Panc1 (cell line): ENCODE measurements around the gene ZNF391. TPM values are rescaled to one million over a fixed set of nuclear protein-coding genes. Genes with fewer than 3 reads are reported as not detected.

Source experiments
- ATAC-seq: fragments of 200-7000 bp; cut with Tn5 transposase; 2 replicates; pipeline ENCODE4 v1.9.1; 2020; ENCODE audit warnings: mild to moderate bottlenecking, moderate library complexity
- BruUV-seq: library from RNA; stranded (reverse); fragments of 400-500 nt; replicated peaks from 2 replicates; lab custom pipeline; 2021; lab: Mats Ljungman, UMichigan
- CTCF ChIA-PET: fragments of 300-600 bp; sonication (Branson Sonifier 250); formaldehyde crosslinking; loops from one replicate; lab custom pipeline; 2022; ENCODE audit warnings: antibody characterized with exemption; lab: Charles Lee
- POLR2A ChIA-PET: fragments of 300-600 bp; sonication (Branson Sonifier 250); formaldehyde crosslinking; loops from one replicate; lab custom pipeline; 2022; ENCODE audit warnings: antibody characterized with exemption; lab: Charles Lee
- DNase-seq: peaks from one replicate; pipeline ENCODE4 v3.0.0-alpha.2; 2010; ENCODE audit warnings: low read depth, low spot score
- H3K27ac ChIP-seq: 2 replicates; pipeline ENCODE4 v1.5.1; 2011; ENCODE audit warnings: mild to moderate bottlenecking, low read length, inconsistent platforms
- H3K27me3 ChIP-seq: fragments of 200-500 bp; sonication (Bioruptor generic); 2 replicates; pipeline ENCODE4 v1.6.0; 2014; ENCODE audit warnings: low read length, inconsistent platforms; ENCODE audit not compliant: control insufficient read depth, insufficient read depth
- H3K36me3 ChIP-seq: fragments of 200-500 bp; sonication (Bioruptor generic); 2 replicates; pipeline ENCODE4 v1.5.1; 2014; ENCODE audit warnings: inconsistent platforms, mild to moderate bottlenecking, low read length, moderate library complexity; ENCODE audit not compliant: control insufficient read depth, insufficient read depth
- H3K4me1 ChIP-seq: 2 replicates; pipeline ENCODE4 v1.5.1; 2011; ENCODE audit warnings: inconsistent platforms, mild to moderate bottlenecking, low read length, moderate library complexity; ENCODE audit not compliant: control insufficient read depth, insufficient read depth
- H3K4me3 ChIP-seq, 2 experiments: 2 replicates each; pipeline ENCODE4 v1.5.1; 2011 to 2012; ENCODE audit warnings: low read depth in 2 of 2, low read length in 2 of 2, mild to moderate bottlenecking in 2 of 2, inconsistent platforms in 1 of 2, moderate library complexity in 1 of 2
- H3K9me3 ChIP-seq: fragments of 200-500 bp; sonication (Bioruptor generic); 2 replicates; pipeline ENCODE4 v1.5.1; 2014; ENCODE audit warnings: low read depth, mild to moderate bottlenecking, inconsistent platforms, low read length, moderate library complexity; ENCODE audit not compliant: control insufficient read depth, insufficient read depth
- POLR2AphosphoS5 ChIP-seq: IDR thresholded peaks from 2 replicates; pipeline ENCODE4 v1.6.1; 2012; ENCODE audit warnings: mild to moderate bottlenecking, low read depth, low read length, moderate library complexity
- SIN3A ChIP-seq: IDR thresholded peaks from 2 replicates; pipeline ENCODE4 v1.6.1; 2012; ENCODE audit warnings: low read depth, mild to moderate bottlenecking, low read length, moderate library complexity, borderline replicate concordance; ENCODE audit not compliant: insufficient read depth
- TCF7L2 ChIP-seq: IDR thresholded peaks from 2 replicates; pipeline ENCODE4 v1.6.1; 2011; ENCODE audit warnings: mild to moderate bottlenecking, low read depth, low read length, inconsistent platforms
- in situ Hi-C: cut with HindIII; loops from 2 replicates; pipeline ENCODE4 v1.10.0; 2016; ENCODE audit warnings: low sequenced_read_pairs, low pct_unique_long_range_greater_than_20kb
- intact Hi-C: fragments of 100-400 bp; cut with micrococcal nuclease; formaldehyde crosslinking; loops from one replicate; pipeline ENCODE4 v1.10.0; 2022; ENCODE audit not compliant: unreplicated experiment
- total RNA-seq: library from RNA; stranded (reverse); gene quantifications from one replicate; pipeline ENCODE4 v1.2.1, GENCODE V29; 2021; ENCODE audit not compliant: unreplicated experiment
- TF ChIP-seq, protein P1 (sequence below): fragments of 450-650 bp; IDR thresholded peaks from 2 replicates; pipeline ENCODE4 v1.5.1; 2017; ENCODE audit warnings: mild to moderate bottlenecking
- TF ChIP-seq, protein P2 (sequence below), 2 experiments: IDR thresholded peaks; 2 replicates each; pipeline ENCODE4 v1.6.1; 2011 to 2012; ENCODE audit warnings: low read depth in 2 of 2, control low read depth in 1 of 2, low read length in 1 of 2, mild to moderate bottlenecking in 1 of 2, moderate library complexity in 1 of 2; ENCODE audit not compliant: insufficient read depth in 1 of 2

ZNF391 gene
- total RNA-seq, 1 experiment from 2014 or later = 4.4 TPM

DNA sequence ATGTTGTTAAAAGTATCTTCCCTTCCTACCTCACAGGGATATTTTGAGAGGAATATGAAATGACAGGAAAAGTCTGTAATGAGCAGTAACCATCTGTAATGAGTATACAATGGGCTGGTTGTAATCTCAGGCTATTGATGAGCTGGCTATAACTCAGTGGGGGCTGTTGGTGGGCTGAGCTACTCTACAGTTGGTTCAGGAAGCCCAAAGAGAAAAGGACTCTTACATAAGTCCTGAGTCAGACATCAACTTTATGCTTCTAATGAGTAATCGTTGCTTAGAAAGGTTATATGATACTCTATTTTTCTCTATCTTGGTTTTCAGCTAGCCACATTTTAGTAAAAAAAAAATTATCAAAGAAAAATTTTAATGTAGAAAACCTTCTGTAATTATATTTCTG, 26.4 kb downstream of the ZNF391 start:
- H3K4me1 ChIP-seq = no peaks in the 10 kb centered on the region
- H3K27ac ChIP-seq = no peak overlapping the region
- TF ChIP-seq, protein P1, sequence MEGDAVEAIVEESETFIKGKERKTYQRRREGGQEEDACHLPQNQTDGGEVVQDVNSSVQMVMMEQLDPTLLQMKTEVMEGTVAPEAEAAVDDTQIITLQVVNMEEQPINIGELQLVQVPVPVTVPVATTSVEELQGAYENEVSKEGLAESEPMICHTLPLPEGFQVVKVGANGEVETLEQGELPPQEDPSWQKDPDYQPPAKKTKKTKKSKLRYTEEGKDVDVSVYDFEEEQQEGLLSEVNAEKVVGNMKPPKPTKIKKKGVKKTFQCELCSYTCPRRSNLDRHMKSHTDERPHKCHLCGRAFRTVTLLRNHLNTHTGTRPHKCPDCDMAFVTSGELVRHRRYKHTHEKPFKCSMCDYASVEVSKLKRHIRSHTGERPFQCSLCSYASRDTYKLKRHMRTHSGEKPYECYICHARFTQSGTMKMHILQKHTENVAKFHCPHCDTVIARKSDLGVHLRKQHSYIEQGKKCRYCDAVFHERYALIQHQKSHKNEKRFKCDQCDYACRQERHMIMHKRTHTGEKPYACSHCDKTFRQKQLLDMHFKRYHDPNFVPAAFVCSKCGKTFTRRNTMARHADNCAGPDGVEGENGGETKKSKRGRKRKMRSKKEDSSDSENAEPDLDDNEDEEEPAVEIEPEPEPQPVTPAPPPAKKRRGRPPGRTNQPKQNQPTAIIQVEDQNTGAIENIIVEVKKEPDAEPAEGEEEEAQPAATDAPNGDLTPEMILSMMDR = no peak
- no peak for TF ChIP-seq POLR2AphosphoS5
- TF ChIP-seq, protein P2, sequence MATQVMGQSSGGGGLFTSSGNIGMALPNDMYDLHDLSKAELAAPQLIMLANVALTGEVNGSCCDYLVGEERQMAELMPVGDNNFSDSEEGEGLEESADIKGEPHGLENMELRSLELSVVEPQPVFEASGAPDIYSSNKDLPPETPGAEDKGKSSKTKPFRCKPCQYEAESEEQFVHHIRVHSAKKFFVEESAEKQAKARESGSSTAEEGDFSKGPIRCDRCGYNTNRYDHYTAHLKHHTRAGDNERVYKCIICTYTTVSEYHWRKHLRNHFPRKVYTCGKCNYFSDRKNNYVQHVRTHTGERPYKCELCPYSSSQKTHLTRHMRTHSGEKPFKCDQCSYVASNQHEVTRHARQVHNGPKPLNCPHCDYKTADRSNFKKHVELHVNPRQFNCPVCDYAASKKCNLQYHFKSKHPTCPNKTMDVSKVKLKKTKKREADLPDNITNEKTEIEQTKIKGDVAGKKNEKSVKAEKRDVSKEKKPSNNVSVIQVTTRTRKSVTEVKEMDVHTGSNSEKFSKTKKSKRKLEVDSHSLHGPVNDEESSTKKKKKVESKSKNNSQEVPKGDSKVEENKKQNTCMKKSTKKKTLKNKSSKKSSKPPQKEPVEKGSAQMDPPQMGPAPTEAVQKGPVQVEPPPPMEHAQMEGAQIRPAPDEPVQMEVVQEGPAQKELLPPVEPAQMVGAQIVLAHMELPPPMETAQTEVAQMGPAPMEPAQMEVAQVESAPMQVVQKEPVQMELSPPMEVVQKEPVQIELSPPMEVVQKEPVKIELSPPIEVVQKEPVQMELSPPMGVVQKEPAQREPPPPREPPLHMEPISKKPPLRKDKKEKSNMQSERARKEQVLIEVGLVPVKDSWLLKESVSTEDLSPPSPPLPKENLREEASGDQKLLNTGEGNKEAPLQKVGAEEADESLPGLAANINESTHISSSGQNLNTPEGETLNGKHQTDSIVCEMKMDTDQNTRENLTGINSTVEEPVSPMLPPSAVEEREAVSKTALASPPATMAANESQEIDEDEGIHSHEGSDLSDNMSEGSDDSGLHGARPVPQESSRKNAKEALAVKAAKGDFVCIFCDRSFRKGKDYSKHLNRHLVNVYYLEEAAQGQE (IDR thresholded peaks at IDR 0.05; ENCODE audit: insufficient read depth in 1 of 2, low read depth in 2 of 2, low read length in 1 of 2) = no peak
- CTCF ChIA-PET = no interaction called here
- ATAC-seq = no peak
- no peak for DNase-seq
- BruUV-seq = no TSS peak
- no peaks in the 10 kb centered on the region for H3K27me3 ChIP-seq
- intact Hi-C loops (no loop called here), in situ Hi-C loops (no loop called here)
- no peak overlapping the region for H3K4me3 ChIP-seq
- POLR2A ChIA-PET = no interaction called here
- H3K9me3 ChIP-seq = peaks cover 18% of the 10 kb centered on the region
- H3K36me3 ChIP-seq = no peaks in the 10 kb centered on the region

DNA sequence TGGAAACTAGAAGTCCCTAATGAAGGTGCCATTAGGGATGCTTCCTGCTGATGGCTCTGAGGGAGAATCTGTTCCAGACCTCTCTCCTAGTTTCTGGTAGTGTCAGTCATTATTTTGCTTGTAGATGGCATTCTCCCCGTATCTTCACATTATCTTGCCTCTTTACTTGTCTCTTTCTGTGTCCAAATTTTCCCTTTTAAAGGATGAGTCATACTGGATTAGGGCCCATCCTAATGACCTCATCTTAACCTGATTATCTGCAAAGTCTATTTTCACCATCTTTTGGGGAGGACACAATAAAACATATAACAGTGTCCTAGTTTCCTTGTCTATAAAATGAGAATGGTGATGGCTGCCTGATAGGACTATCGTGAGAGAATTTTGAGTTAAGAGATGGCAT, 27.3 kb downstream of the ZNF391 start:
- in situ Hi-C loops = no loop called here
- H3K36me3 ChIP-seq = no peaks in the 10 kb centered on the region
- peaks cover 18% of the 10 kb centered on the region for H3K9me3 ChIP-seq
- H3K27ac ChIP-seq = no peak overlapping the region
- ATAC-seq (no peak), DNase-seq (no peak)
- POLR2A ChIA-PET = no interaction called here
- no peak overlapping the region for H3K4me3 ChIP-seq
- TF ChIP-seq, protein P1 = no peak
- TF ChIP-seq, protein P2 (IDR thresholded peaks at IDR 0.05; ENCODE audit: insufficient read depth in 1 of 2, low read depth in 2 of 2, low read length in 1 of 2) = no peak
- no peak for TF ChIP-seq SIN3A
- TF ChIP-seq POLR2AphosphoS5 = no peak
- no peak for TF ChIP-seq TCF7L2
- H3K27me3 ChIP-seq = no peaks in the 10 kb centered on the region
- H3K4me1 ChIP-seq = no peaks in the 10 kb centered on the region
- CTCF ChIA-PET = no interaction called here
- no TSS peak for BruUV-seq
- intact Hi-C loops = no loop called here
